ENCODE data around the gene CTU2.

CTU2 gene

DNA sequence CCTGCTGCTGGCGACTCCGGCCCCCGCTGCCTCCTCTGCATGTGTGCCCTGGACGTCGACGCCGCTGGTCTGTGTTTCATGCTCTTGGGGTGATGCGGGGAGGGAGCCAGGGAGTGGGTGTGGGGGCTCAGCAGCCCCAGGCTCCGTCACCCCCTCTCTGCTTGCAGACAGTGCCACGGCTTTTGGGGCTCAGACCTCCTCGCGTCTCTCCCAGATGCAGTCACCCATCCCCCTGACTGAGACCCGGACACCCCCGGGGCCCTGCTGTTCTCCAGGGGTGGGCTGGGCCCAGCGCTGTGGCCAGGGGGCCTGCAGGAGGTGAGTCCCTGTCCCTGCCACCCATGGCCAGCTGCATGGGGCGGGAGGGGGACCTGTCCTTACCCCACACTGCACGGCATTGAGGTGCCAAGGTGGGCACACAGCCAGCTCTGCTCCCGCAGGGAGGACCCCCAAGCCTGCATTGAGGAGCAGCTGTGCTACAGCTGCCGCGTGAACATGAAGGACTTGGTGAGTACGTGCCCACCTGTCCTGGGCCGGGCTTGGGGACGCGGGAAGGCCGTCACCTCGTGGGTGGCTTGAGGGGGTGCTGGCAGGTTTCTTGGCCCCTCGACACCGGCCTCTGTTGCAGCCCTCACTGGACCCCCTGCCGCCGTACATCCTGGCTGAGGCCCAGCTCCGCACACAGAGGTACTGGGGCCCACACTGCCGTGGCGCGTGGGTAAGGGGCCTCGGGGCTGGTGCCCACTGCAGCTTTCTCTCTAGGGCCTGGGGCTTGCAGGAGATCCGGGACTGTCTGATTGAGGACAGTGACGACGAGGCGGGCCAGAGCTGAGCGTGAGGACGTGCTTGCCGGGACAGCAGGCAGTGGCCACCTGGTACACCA is 8.4 kb downstream of the CTU2 start:
- Histone ChIP-seq H3K9me3 (ENCODE audit: control insufficient read depth, low read length) (no peaks in the 10 kb centered on the region), H3K27ac (ENCODE audit: insufficient read depth, low read depth, low read length, poor library complexity, severe bottlenecking) (no peak overlapping the region), H3K36me3 (ENCODE audit: control insufficient read depth, insufficient read depth, low read length) (peaks cover 12% of the 10 kb centered on the region), H3K27me3 (ENCODE audit: control insufficient read depth, insufficient read depth, low read length, poor library complexity, severe bottlenecking) (no peaks in the 10 kb centered on the region), H3K4me3 (ENCODE audit: insufficient read depth, low read depth, low read length) (no peak overlapping the region), H3K4me1 (ENCODE audit: control insufficient read depth, insufficient read depth, low read length) (no peaks in the 10 kb centered on the region)
- 93 to 94% methylated on average over 41 of the region's 42 CpGs for WGBS, 2 experiments

DNA sequence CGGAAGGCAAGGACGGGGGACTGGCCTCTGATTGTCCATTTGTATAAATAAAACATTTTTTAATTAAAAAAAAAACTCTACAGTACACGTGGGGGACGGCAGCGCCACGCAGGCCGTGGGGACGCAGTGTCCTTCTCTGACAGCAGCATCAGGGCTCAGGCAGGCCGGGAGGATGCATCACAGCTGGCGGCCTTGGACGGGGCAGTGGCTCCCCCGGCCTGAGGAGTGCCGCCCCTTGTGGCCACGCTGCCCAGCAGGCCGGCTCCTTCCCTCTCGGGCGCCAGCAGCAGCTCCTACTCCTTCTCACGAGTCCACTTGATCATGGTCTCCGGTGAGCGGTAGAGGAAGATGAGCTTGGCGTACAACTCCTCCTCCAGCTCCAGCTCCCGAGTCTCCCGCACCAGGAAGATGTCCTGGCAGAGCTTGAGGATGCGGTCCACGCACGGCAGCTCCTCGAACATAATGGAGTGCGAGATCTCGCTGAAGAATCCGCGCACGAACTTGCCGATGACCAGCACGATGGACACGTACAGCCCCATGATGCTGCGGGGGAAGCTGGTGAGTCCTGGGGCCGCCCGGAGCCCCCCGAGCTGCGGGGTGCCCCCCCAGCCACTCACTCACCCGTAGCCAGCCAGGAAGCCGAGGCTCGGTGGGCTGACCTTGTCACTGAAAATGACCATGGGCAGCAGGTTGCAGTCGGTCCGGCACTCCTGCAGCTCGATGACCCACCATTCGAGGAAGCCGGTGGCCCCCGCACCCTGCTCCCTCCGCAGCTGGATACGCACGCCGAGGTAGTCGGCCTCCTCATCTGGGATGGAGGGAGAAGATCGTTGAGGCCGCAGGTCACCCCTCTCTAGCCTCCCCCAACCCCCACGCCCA is 9.2 kb downstream of the CTU2 start:
- Histone ChIP-seq H3K36me3 (ENCODE audit: control insufficient read depth, insufficient read depth, low read length) (peaks cover 12% of the 10 kb centered on the region), H3K27ac (ENCODE audit: insufficient read depth, low read depth, low read length, poor library complexity, severe bottlenecking) (no peak overlapping the region), H3K27me3 (ENCODE audit: control insufficient read depth, insufficient read depth, low read length, poor library complexity, severe bottlenecking) (no peaks in the 10 kb centered on the region), H3K4me3 (ENCODE audit: insufficient read depth, low read depth, low read length) (no peak overlapping the region), H3K9me3 (ENCODE audit: control insufficient read depth, low read length) (no peaks in the 10 kb centered on the region), H3K4me1 (ENCODE audit: control insufficient read depth, insufficient read depth, low read length) (no peaks in the 10 kb centered on the region)
- 94 to 95% methylated on average over 56 to 57 of the region's 57 CpGs for WGBS, 2 experiments

DNA sequence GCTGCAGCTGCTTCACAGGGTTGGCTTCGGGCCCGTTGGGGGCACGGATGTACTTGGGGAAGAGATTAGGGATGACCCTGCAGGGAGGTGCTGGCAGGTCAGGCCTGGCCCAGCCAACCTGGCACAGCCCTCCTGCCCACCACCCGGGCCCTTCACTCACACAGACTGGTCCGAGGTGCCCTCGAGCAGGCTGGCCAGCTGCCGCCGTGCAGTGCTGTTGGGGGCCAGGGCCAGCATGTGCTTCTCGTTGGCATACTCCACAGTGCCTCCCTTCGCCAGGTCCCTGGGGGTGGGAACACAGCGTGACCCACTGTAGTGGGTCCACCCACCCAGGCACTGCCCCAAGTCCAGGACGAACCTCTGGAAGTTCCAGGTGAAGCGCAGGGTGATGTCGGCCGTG is 9.9 kb downstream of the CTU2 start:
- WGBS, 2 experiments, result 95 to 97% methylated on average over 15 of the region's 15 CpGs
- Histone ChIP-seq H3K9me3 (ENCODE audit: control insufficient read depth, low read length) (no peaks in the 10 kb centered on the region), H3K4me1 (ENCODE audit: control insufficient read depth, insufficient read depth, low read length) (no peaks in the 10 kb centered on the region), H3K27me3 (ENCODE audit: control insufficient read depth, insufficient read depth, low read length, poor library complexity, severe bottlenecking) (no peaks in the 10 kb centered on the region), H3K27ac (ENCODE audit: insufficient read depth, low read depth, low read length, poor library complexity, severe bottlenecking) (no peak overlapping the region), H3K4me3 (ENCODE audit: insufficient read depth, low read depth, low read length) (no peak overlapping the region), H3K36me3 (ENCODE audit: control insufficient read depth, insufficient read depth, low read length) (peaks cover 12% of the 10 kb centered on the region)

DNA sequence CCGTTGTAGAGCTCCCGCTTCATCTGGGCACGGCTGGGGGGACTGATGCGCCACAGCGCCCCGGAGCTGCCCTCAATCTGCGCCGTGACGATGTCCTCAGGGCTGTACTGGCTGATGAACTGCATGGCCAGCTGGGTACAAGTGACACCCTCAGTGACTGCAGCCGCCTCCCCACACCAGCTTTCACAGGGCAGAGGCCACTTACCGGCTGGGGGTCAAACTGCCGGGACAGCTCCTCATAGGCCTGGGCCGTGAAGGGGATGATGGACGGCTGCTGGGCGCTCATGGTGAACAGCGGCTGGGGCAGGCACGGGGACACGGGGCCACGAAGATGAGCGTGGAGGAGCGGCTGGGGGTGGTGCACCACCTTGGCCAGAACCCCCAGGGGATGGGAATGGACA is 10.3 kb downstream of the CTU2 start:
- no peaks in the 10 kb centered on the region for H3K27me3 ChIP-seq (ENCODE audit: control insufficient read depth, insufficient read depth, low read length, poor library complexity, severe bottlenecking)
- H3K36me3 ChIP-seq (ENCODE audit: control insufficient read depth, insufficient read depth, low read length), result peaks cover 12% of the 10 kb centered on the region
- H3K27ac ChIP-seq (ENCODE audit: insufficient read depth, low read depth, low read length, poor library complexity, severe bottlenecking), result no peak overlapping the region
- H3K4me1 ChIP-seq (ENCODE audit: control insufficient read depth, insufficient read depth, low read length), result no peaks in the 10 kb centered on the region
- no peaks in the 10 kb centered on the region for H3K9me3 ChIP-seq (ENCODE audit: control insufficient read depth, low read length)
- H3K4me3 ChIP-seq (ENCODE audit: insufficient read depth, low read depth, low read length), result no peak overlapping the region
- WGBS, 2 experiments, result 95 to 97% methylated on average over 21 of the region's 21 CpGs

- H3K27ac ChIP-seq (ENCODE audit: insufficient read depth, low read depth, low read length, poor library complexity, severe bottlenecking), result no peak overlapping the region
- no peaks in the 10 kb centered on the region for H3K27me3 ChIP-seq (ENCODE audit: control insufficient read depth, insufficient read depth, low read length, poor library complexity, severe bottlenecking)
- no peaks in the 10 kb centered on the region for H3K9me3 ChIP-seq (ENCODE audit: control insufficient read depth, low read length)
- H3K4me3 ChIP-seq (ENCODE audit: insufficient read depth, low read depth, low read length), result no peak overlapping the region
- no peaks in the 10 kb centered on the region for H3K4me1 ChIP-seq (ENCODE audit: control insufficient read depth, insufficient read depth, low read length)
- H3K36me3 ChIP-seq (ENCODE audit: control insufficient read depth, insufficient read depth, low read length), result peaks cover 12% of the 10 kb centered on the region
- 93 to 95% methylated on average over 11 of the region's 11 CpGs for WGBS, 2 experiments
These were observed 11.9 kb downstream of the CTU2 start for GRCh38 chr16:88718178-88718577.

DNA sequence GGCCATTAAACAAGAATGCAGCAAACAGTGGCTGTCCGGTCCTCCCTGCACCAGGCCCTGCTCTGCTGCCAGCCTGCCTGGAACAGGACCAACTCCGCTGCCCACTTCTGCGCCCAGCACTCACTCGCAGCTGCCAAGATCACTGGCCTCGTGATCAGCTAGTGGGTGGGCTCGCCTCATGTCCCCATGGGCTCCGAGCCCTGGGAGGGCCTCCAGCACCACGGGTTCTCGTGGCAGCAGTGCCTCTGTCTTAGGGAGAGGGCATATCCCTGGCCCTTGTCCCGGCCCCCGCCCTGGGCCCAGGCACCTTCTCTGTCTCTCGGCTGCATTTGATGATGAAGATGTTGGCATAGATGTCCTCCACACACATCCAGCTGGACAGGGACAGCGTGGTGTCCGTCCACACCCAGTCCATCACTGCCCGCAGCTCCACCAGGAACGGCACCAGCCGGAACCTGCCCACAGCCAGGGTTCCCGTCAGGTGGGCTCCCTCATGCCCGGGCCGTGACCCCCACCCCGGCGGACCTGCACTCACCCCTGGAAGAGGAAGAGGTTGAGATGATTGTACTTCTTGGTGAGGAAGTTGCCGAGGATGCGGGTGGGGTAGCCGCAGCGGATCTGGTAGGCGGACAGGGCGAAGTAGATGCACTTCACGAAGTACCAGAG is 13.1 kb downstream of the CTU2 start:
- no peaks in the 10 kb centered on the region for H3K4me1 ChIP-seq (ENCODE audit: control insufficient read depth, insufficient read depth, low read length)
- WGBS, 2 experiments, result 96% methylated on average over 29 of the region's 29 CpGs
- H3K27me3 ChIP-seq (ENCODE audit: control insufficient read depth, insufficient read depth, low read length, poor library complexity, severe bottlenecking), result no peaks in the 10 kb centered on the region
- no peak overlapping the region for H3K4me3 ChIP-seq (ENCODE audit: insufficient read depth, low read depth, low read length)
- no peak overlapping the region for H3K27ac ChIP-seq (ENCODE audit: insufficient read depth, low read depth, low read length, poor library complexity, severe bottlenecking)
- H3K36me3 ChIP-seq (ENCODE audit: control insufficient read depth, insufficient read depth, low read length), result peaks cover 12% of the 10 kb centered on the region
- H3K9me3 ChIP-seq (ENCODE audit: control insufficient read depth, low read length), result no peaks in the 10 kb centered on the region

DNA sequence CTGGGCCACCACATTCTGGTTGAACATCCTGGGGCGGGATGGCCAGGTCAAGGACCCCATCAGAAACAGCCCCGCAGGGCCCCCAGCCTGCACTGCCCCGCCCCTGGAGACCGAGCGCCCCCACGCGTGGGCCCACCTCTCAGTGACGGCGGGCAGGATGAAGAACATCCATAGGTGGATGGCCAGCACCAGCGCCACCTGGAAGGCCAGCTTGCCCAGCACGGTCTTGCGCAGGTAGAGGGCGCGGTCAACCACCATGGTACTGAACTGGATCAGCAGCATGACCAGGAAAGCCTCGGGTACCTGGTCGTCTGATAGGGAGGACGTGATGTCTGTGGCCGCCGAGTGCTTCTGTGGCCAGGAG is 13.6 kb downstream of the CTU2 start:
- no peaks in the 10 kb centered on the region for H3K27me3 ChIP-seq (ENCODE audit: control insufficient read depth, insufficient read depth, low read length, poor library complexity, severe bottlenecking)
- 96% methylated on average over 19 of the region's 19 CpGs for WGBS, 2 experiments
- H3K36me3 ChIP-seq (ENCODE audit: control insufficient read depth, insufficient read depth, low read length), result peaks cover 12% of the 10 kb centered on the region
- no peaks in the 10 kb centered on the region for H3K4me1 ChIP-seq (ENCODE audit: control insufficient read depth, insufficient read depth, low read length)
- H3K27ac ChIP-seq (ENCODE audit: insufficient read depth, low read depth, low read length, poor library complexity, severe bottlenecking), result no peak overlapping the region
- no peak overlapping the region for H3K4me3 ChIP-seq (ENCODE audit: insufficient read depth, low read depth, low read length)
- H3K9me3 ChIP-seq (ENCODE audit: control insufficient read depth, low read length), result no peaks in the 10 kb centered on the region

GRCh38 chr16:88720396-88720970 is 14.2 kb downstream of the CTU2 start:
- WGBS, 2 experiments, result 93% methylated on average over 23 of the region's 23 CpGs
- Histone ChIP-seq H3K4me1 (ENCODE audit: control insufficient read depth, insufficient read depth, low read length) (no peaks in the 10 kb centered on the region), H3K9me3 (ENCODE audit: control insufficient read depth, low read length) (no peaks in the 10 kb centered on the region), H3K36me3 (ENCODE audit: control insufficient read depth, insufficient read depth, low read length) (peaks cover 12% of the 10 kb centered on the region), H3K27ac (ENCODE audit: insufficient read depth, low read depth, low read length, poor library complexity, severe bottlenecking) (no peak overlapping the region), H3K27me3 (ENCODE audit: control insufficient read depth, insufficient read depth, low read length, poor library complexity, severe bottlenecking) (no peaks in the 10 kb centered on the region), H3K4me3 (ENCODE audit: insufficient read depth, low read depth, low read length) (no peak overlapping the region)

GRCh38 chr16:88721236-88721635 is 14.9 kb downstream of the CTU2 start:
- WGBS, 2 experiments, result 96 to 97% methylated on average over 17 of the region's 17 CpGs
- Histone ChIP-seq H3K27me3 (ENCODE audit: control insufficient read depth, insufficient read depth, low read length, poor library complexity, severe bottlenecking) (no peaks in the 10 kb centered on the region), H3K36me3 (ENCODE audit: control insufficient read depth, insufficient read depth, low read length) (peaks cover 6% of the 10 kb centered on the region), H3K27ac (ENCODE audit: insufficient read depth, low read depth, low read length, poor library complexity, severe bottlenecking) (no peak overlapping the region), H3K4me3 (ENCODE audit: insufficient read depth, low read depth, low read length) (no peak overlapping the region), H3K4me1 (ENCODE audit: control insufficient read depth, insufficient read depth, low read length) (no peaks in the 10 kb centered on the region), H3K9me3 (ENCODE audit: control insufficient read depth, low read length) (no peaks in the 10 kb centered on the region)

Data from ectodermal cell (in vitro differentiated cells).